Rectal smooth muscle tissue (tissue), 1 donor: ENCODE measurements around the gene PPP1R9A.

Source experiments
- H3K27ac ChIP-seq: one replicate; pipeline ENCODE4 v1.7.0; 2013; ENCODE audit warnings: low read depth, low read length, inconsistent platforms
- H3K27me3 ChIP-seq: one replicate; pipeline ENCODE4 v1.7.0; 2013; ENCODE audit warnings: low read length; ENCODE audit not compliant: control insufficient read depth, insufficient read depth
- H3K36me3 ChIP-seq: one replicate; pipeline ENCODE4 v1.7.0; 2013; ENCODE audit warnings: low read length; ENCODE audit not compliant: control insufficient read depth, insufficient read depth
- H3K4me1 ChIP-seq: one replicate; pipeline ENCODE4 v1.7.0; 2013; ENCODE audit warnings: low read length; ENCODE audit not compliant: control insufficient read depth, insufficient read depth
- H3K4me3 ChIP-seq: one replicate; pipeline ENCODE4 v1.7.0; 2013; ENCODE audit warnings: low read length
- H3K9ac ChIP-seq: one replicate; pipeline ENCODE4 v1.7.0; 2013; ENCODE audit warnings: low read length

The PPP1R9A gene

GRCh38 chr7:95026421-95027072 lies 119.2 kb downstream of the PPP1R9A start:
- Histone ChIP-seq H3K4me1 (no peaks in the 10 kb centered on the region), H3K27ac (no peak overlapping the region), H3K9ac (no peak overlapping the region), H3K36me3 (no peaks in the 10 kb centered on the region), H3K27me3 (no peaks in the 10 kb centered on the region), H3K4me3 (no peak overlapping the region)

- no peak overlapping the region for H3K4me3 ChIP-seq
- no peaks in the 10 kb centered on the region for H3K36me3 ChIP-seq
- no peaks in the 10 kb centered on the region for H3K27me3 ChIP-seq
- no peak overlapping the region for H3K27ac ChIP-seq
- no peaks in the 10 kb centered on the region for H3K4me1 ChIP-seq
- H3K9ac ChIP-seq, result no peak overlapping the region
Measured at GRCh38 chr7:95027234-95027872, 120.0 kb downstream of the PPP1R9A start.

- no peak overlapping the region for H3K9ac ChIP-seq
- H3K27ac ChIP-seq, result no peak overlapping the region
- H3K36me3 ChIP-seq, result no peaks in the 10 kb centered on the region
Measured at GRCh38 chr7:95028683-95029082, 121.3 kb downstream of the PPP1R9A start.

GRCh38 chr7:95035295-95035694 lies 127.9 kb downstream of the PPP1R9A start:
- H3K36me3 ChIP-seq, result no peaks in the 10 kb centered on the region
- H3K27ac ChIP-seq, result no peak overlapping the region
- H3K27me3 ChIP-seq, result no peaks in the 10 kb centered on the region
- no peak overlapping the region for H3K9ac ChIP-seq
- H3K4me1 ChIP-seq, result peaks cover 4% of the 10 kb centered on the region
- H3K4me3 ChIP-seq, result no peak overlapping the region

More at GRCh38 chr7:95028683-95029082, 121.3 kb downstream of the PPP1R9A start:
- H3K27me3 ChIP-seq, result no peaks in the 10 kb centered on the region
- H3K4me3 ChIP-seq, result no peak overlapping the region
- H3K4me1 ChIP-seq, result no peaks in the 10 kb centered on the region

- no peak overlapping the region for H3K4me3 ChIP-seq
- no peak overlapping the region for H3K27ac ChIP-seq
- H3K4me1 ChIP-seq, result peaks cover 4% of the 10 kb centered on the region
- no peaks in the 10 kb centered on the region for H3K27me3 ChIP-seq
- no peak overlapping the region for H3K9ac ChIP-seq
- no peaks in the 10 kb centered on the region for H3K36me3 ChIP-seq
Measured at GRCh38 chr7:95041031-95041430, 133.6 kb downstream of the PPP1R9A start.

- Histone ChIP-seq H3K4me3 (no peak overlapping the region), H3K27me3 (no peaks in the 10 kb centered on the region), H3K27ac (no peak overlapping the region), H3K9ac (no peak overlapping the region), H3K36me3 (no peaks in the 10 kb centered on the region), H3K4me1 (peaks cover 8% of the 10 kb centered on the region)
Measured at GRCh38 chr7:95045236-95045923, 138.0 kb downstream of the PPP1R9A start.

GRCh38 chr7:95046494-95047240 lies 139.3 kb downstream of the PPP1R9A start:
- Histone ChIP-seq H3K27me3 (no peaks in the 10 kb centered on the region), H3K4me1 (peaks cover 8% of the 10 kb centered on the region), H3K4me3 (no peak overlapping the region), H3K27ac (no peak overlapping the region), H3K9ac (no peak overlapping the region), H3K36me3 (no peaks in the 10 kb centered on the region)

GRCh38 chr7:95047291-95047690 lies 139.9 kb downstream of the PPP1R9A start:
- Histone ChIP-seq H3K4me3 (no peak overlapping the region), H3K27me3 (no peaks in the 10 kb centered on the region), H3K4me1 (peaks cover 8% of the 10 kb centered on the region), H3K9ac (no peak overlapping the region), H3K36me3 (no peaks in the 10 kb centered on the region), H3K27ac (no peak overlapping the region)

- H3K4me1 ChIP-seq, result peaks cover 10% of the 10 kb centered on the region
- H3K27ac ChIP-seq, result no peak overlapping the region
- H3K4me3 ChIP-seq, result no peak overlapping the region
- H3K36me3 ChIP-seq, result no peaks in the 10 kb centered on the region
- H3K27me3 ChIP-seq, result no peaks in the 10 kb centered on the region
- H3K9ac ChIP-seq, result no peak overlapping the region
Measured at GRCh38 chr7:95052566-95053094, 145.2 kb downstream of the PPP1R9A start.

GRCh38 chr7:95054386-95054785 lies 147.0 kb downstream of the PPP1R9A start:
- Histone ChIP-seq H3K27me3 (no peaks in the 10 kb centered on the region), H3K36me3 (no peaks in the 10 kb centered on the region), H3K4me1 (peaks cover 12% of the 10 kb centered on the region), H3K9ac (no peak overlapping the region), H3K4me3 (no peak overlapping the region), H3K27ac (no peak overlapping the region)

- no peaks in the 10 kb centered on the region for H3K36me3 ChIP-seq
- peaks cover 14% of the 10 kb centered on the region for H3K4me1 ChIP-seq
- H3K9ac ChIP-seq, result no peak overlapping the region
- no peak overlapping the region for H3K27ac ChIP-seq
- no peak overlapping the region for H3K4me3 ChIP-seq
- no peaks in the 10 kb centered on the region for H3K27me3 ChIP-seq
Measured at GRCh38 chr7:95055295-95055694, 147.9 kb downstream of the PPP1R9A start.

- Histone ChIP-seq H3K4me3 (no peak overlapping the region), H3K27me3 (no peaks in the 10 kb centered on the region), H3K4me1 (peaks cover 14% of the 10 kb centered on the region), H3K27ac (no peak overlapping the region), H3K9ac (no peak overlapping the region), H3K36me3 (no peaks in the 10 kb centered on the region)
Measured at GRCh38 chr7:95056107-95056739, 148.8 kb downstream of the PPP1R9A start.
